Neural cell (in vitro differentiated cells): ENCODE results near the gene NHS. TPM values are rescaled to one million over a fixed set of nuclear protein-coding genes. Genes with fewer than 3 reads are reported as not detected.

Experiments used
- H2AFZ ChIP-seq: fragments of 200-600, 300-800 bp; sonication (generic), shearing (Covaris generic); 2 replicates; pipeline ENCODE4 v1.6.0; 2014; ENCODE audit warnings: low read depth, mild to moderate bottlenecking, antibody characterized with exemption, low read length, moderate library complexity
- H3F3A ChIP-seq: fragments of 200-600 bp; shearing (Covaris generic); 2 replicates; pipeline ENCODE4 v1.6.1; 2016; ENCODE audit warnings: mild to moderate bottlenecking, moderate library complexity, mixed read lengths, antibody characterized with exemption, low read length; ENCODE audit not compliant: insufficient read depth, poor library complexity, severe bottlenecking
- H3K27ac ChIP-seq: fragments of 200-600, 300-800 bp; sonication (generic), shearing (Covaris generic); 2 replicates; pipeline ENCODE4 v1.5.1; 2014; ENCODE audit warnings: mild to moderate bottlenecking, low read length, moderate library complexity
- H3K27me3 ChIP-seq: fragments of 300-800, 200-600 bp; sonication (generic), shearing (Covaris generic); 2 replicates; pipeline ENCODE4 v1.6.0; 2014; ENCODE audit warnings: mild to moderate bottlenecking, low read depth, low read length, moderate library complexity; ENCODE audit not compliant: insufficient read depth
- H3K36me3 ChIP-seq: fragments of 300-800, 200-600 bp; sonication (generic), shearing (Covaris generic); 2 replicates; pipeline ENCODE4 v1.5.1; 2014; ENCODE audit warnings: mild to moderate bottlenecking, antibody characterized with exemption, low read length, moderate library complexity; ENCODE audit not compliant: insufficient read depth
- H3K4me2 ChIP-seq: fragments of 300-800, 200-600 bp; sonication (generic), shearing (Covaris generic); 2 replicates; pipeline ENCODE4 v1.6.0; 2014; ENCODE audit warnings: mild to moderate bottlenecking, low read length
- H3K4me3 ChIP-seq: fragments of 300-800, 200-600 bp; sonication (generic), shearing (Covaris generic); 2 replicates; pipeline ENCODE4 v1.5.1; 2014; ENCODE audit warnings: mild to moderate bottlenecking, low read length, moderate library complexity
- H3K79me2 ChIP-seq: fragments of 200-600 bp; shearing (Covaris generic); replicated peaks from 2 replicates; pipeline ENCODE4 v1.6.0; 2014; ENCODE audit warnings: mild to moderate bottlenecking, low read length, moderate library complexity; ENCODE audit not compliant: insufficient read depth
- H3K9ac ChIP-seq: fragments of 300-800, 200-600 bp; sonication (generic), shearing (Covaris generic); 2 replicates; pipeline ENCODE4 v1.6.1; 2016; ENCODE audit warnings: mild to moderate bottlenecking, low read length, mixed read lengths
- H3K9me2 ChIP-seq: fragments of 200-600 bp; shearing (Covaris generic); 2 replicates; pipeline ENCODE4 v1.6.1; 2016; ENCODE audit warnings: mild to moderate bottlenecking, low read length, mixed read lengths; ENCODE audit not compliant: insufficient read depth
- H3K9me3 ChIP-seq: fragments of 200-600, 300-800 bp; sonication (generic), shearing (Covaris generic); 2 replicates; pipeline ENCODE4 v1.6.1; 2016; ENCODE audit warnings: mild to moderate bottlenecking, mixed run types, low read length, moderate library complexity, mixed read lengths
- H4K20me1 ChIP-seq: fragments of 200-600 bp; shearing (Covaris generic); 2 replicates; pipeline ENCODE4 v1.6.1; 2016; ENCODE audit warnings: mild to moderate bottlenecking, mixed run types; ENCODE audit not compliant: insufficient read depth
- EP300 ChIP-seq: fragments of 450-650 bp; conservative IDR thresholded peaks from 2 replicates; pipeline ENCODE4 v1.6.1; 2014; ENCODE audit warnings: antibody characterized with exemption, mild to moderate bottlenecking, moderate library complexity; ENCODE audit not compliant: poor library complexity, severe bottlenecking
- EZH2 ChIP-seq: fragments of 200-600, 300-800 bp; shearing (Covaris generic), sonication (generic); IDR thresholded peaks from 2 replicates; pipeline ENCODE4 v1.6.1; 2014; ENCODE audit warnings: antibody characterized with exemption, low read length, borderline replicate concordance, mild to moderate bottlenecking; ENCODE audit not compliant: insufficient read depth, poor library complexity, severe bottlenecking
- MXI1 ChIP-seq: fragments of 450-650 bp; conservative IDR thresholded peaks from 2 replicates; pipeline ENCODE4 v1.6.1; 2014; ENCODE audit warnings: antibody characterized with exemption, mild to moderate bottlenecking; ENCODE audit not compliant: poor library complexity, severe bottlenecking
- POLR2AphosphoS5 ChIP-seq: IDR thresholded peaks from 2 replicates; pipeline ENCODE4 v1.6.1; 2012
- RAD21 ChIP-seq: fragments of 450-650 bp; conservative IDR thresholded peaks from 2 replicates; pipeline ENCODE4 v1.6.1; 2014; ENCODE audit warnings: antibody characterized with exemption, mild to moderate bottlenecking, moderate library complexity
- SMC3 ChIP-seq: fragments of 450-650 bp; conservative IDR thresholded peaks from 2 replicates; pipeline ENCODE4 v1.6.1; 2014; ENCODE audit warnings: antibody characterized with exemption, mild to moderate bottlenecking, moderate library complexity; ENCODE audit not compliant: poor library complexity
- TAF1 ChIP-seq: IDR thresholded peaks from 2 replicates; pipeline ENCODE4 v1.6.1; 2012; ENCODE audit warnings: low read depth
- polyA plus RNA-seq: library from polyadenylated mRNA; depleted of rRNA; stranded (reverse); fragments of >200 nt; gene quantifications from 2 replicates; pipeline ENCODE4 v1.2.3, GENCODE V29; 2014
- TF ChIP-seq, protein P1 (sequence below): fragments of 450-650 bp; IDR thresholded peaks from 2 replicates; pipeline ENCODE4 v1.5.1; 2014; ENCODE audit warnings: antibody characterized with exemption, mild to moderate bottlenecking, moderate library complexity; ENCODE audit not compliant: poor library complexity, severe bottlenecking
- TF ChIP-seq, protein P2 (sequence below): IDR thresholded peaks from 2 replicates; pipeline ENCODE4 v1.6.1; 2012; ENCODE audit warnings: borderline replicate concordance

The NHS gene
- polyA plus RNA-seq, 1 donor from 2014 or later: 1.9 TPM

DNA sequence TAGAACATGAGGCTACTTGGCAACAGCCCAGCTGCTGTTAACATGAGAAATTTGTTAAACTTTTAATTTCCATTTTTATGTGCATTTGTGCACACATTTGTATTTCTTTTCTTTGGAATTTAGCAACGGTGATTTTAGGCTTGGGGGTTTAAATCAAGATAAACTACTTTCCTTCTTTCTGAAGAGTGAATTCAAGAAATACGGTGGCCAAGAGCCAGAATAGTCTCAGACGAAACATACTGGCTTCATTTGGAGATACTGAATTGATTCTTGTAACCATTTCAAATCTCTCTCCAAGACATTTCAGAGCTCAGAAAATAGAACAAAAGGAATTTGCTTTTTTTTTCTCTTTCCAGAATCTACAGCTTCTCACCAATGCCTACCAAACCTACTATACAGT, 228.2 kb downstream of the NHS start:
- H3K36me3 ChIP-seq: no peaks in the 10 kb centered on the region
- no peaks in the 10 kb centered on the region for H3K27me3 ChIP-seq
- no peak overlapping the region for H3K27ac ChIP-seq
- H3K9ac ChIP-seq: no peak overlapping the region
- H4K20me1 ChIP-seq: no peaks in the 10 kb centered on the region
- no peaks in the 10 kb centered on the region for H3F3A ChIP-seq
- no peak overlapping the region for H3K4me3 ChIP-seq
- H3K4me2 ChIP-seq: no peak overlapping the region
- no peaks in the 10 kb centered on the region for H3K9me3 ChIP-seq
- no peaks in the 10 kb centered on the region for H3K9me2 ChIP-seq
- no peaks in the 10 kb centered on the region for H3K79me2 ChIP-seq
- TF ChIP-seq RAD21: no peak
- TF ChIP-seq SMC3: no peak
- TF ChIP-seq POLR2AphosphoS5: no peak
- no peak for TF ChIP-seq TAF1
- H2AFZ ChIP-seq: no peak overlapping the region

DNA sequence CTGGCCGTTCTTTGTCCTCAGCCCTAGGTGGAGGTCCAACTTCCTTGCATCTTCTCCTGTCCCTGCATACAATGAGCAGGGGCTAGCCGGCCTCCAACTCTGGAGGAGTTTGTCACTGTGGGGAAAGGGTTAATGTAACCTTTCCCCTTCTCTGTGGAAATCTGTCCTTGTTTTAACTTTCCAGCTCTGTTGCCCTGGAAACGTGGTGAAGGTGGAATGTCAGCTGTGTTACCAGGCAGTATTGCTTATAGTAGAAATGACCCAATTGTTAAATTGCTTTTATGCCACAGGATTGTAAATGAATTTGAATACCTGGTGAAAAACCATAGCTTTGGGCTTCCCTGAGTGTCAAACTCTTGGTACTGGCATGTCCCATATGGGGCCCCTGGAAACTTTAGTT, 230.7 kb downstream of the NHS start:
- Histone ChIP-seq H3F3A (no peaks in the 10 kb centered on the region), H3K27ac (no peak overlapping the region), H3K27me3 (no peaks in the 10 kb centered on the region), H2AFZ (no peak overlapping the region), H3K79me2 (no peaks in the 10 kb centered on the region), H3K4me2 (no peak overlapping the region), H4K20me1 (no peaks in the 10 kb centered on the region), H3K9me3 (no peaks in the 10 kb centered on the region), H3K36me3 (no peaks in the 10 kb centered on the region), H3K9ac (no peak overlapping the region), H3K4me3 (no peak overlapping the region), H3K9me2 (no peaks in the 10 kb centered on the region)
- TF ChIP-seq POLR2AphosphoS5 (no peak), MXI1 (no peak), SMC3 (no peak), TAF1 (no peak), EP300 (no peak), EZH2 (no peak), RAD21 (no peak)
- TF ChIP-seq, protein P1, sequence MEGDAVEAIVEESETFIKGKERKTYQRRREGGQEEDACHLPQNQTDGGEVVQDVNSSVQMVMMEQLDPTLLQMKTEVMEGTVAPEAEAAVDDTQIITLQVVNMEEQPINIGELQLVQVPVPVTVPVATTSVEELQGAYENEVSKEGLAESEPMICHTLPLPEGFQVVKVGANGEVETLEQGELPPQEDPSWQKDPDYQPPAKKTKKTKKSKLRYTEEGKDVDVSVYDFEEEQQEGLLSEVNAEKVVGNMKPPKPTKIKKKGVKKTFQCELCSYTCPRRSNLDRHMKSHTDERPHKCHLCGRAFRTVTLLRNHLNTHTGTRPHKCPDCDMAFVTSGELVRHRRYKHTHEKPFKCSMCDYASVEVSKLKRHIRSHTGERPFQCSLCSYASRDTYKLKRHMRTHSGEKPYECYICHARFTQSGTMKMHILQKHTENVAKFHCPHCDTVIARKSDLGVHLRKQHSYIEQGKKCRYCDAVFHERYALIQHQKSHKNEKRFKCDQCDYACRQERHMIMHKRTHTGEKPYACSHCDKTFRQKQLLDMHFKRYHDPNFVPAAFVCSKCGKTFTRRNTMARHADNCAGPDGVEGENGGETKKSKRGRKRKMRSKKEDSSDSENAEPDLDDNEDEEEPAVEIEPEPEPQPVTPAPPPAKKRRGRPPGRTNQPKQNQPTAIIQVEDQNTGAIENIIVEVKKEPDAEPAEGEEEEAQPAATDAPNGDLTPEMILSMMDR: no peak
- TF ChIP-seq, protein P2, sequence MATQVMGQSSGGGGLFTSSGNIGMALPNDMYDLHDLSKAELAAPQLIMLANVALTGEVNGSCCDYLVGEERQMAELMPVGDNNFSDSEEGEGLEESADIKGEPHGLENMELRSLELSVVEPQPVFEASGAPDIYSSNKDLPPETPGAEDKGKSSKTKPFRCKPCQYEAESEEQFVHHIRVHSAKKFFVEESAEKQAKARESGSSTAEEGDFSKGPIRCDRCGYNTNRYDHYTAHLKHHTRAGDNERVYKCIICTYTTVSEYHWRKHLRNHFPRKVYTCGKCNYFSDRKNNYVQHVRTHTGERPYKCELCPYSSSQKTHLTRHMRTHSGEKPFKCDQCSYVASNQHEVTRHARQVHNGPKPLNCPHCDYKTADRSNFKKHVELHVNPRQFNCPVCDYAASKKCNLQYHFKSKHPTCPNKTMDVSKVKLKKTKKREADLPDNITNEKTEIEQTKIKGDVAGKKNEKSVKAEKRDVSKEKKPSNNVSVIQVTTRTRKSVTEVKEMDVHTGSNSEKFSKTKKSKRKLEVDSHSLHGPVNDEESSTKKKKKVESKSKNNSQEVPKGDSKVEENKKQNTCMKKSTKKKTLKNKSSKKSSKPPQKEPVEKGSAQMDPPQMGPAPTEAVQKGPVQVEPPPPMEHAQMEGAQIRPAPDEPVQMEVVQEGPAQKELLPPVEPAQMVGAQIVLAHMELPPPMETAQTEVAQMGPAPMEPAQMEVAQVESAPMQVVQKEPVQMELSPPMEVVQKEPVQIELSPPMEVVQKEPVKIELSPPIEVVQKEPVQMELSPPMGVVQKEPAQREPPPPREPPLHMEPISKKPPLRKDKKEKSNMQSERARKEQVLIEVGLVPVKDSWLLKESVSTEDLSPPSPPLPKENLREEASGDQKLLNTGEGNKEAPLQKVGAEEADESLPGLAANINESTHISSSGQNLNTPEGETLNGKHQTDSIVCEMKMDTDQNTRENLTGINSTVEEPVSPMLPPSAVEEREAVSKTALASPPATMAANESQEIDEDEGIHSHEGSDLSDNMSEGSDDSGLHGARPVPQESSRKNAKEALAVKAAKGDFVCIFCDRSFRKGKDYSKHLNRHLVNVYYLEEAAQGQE: no peak

DNA sequence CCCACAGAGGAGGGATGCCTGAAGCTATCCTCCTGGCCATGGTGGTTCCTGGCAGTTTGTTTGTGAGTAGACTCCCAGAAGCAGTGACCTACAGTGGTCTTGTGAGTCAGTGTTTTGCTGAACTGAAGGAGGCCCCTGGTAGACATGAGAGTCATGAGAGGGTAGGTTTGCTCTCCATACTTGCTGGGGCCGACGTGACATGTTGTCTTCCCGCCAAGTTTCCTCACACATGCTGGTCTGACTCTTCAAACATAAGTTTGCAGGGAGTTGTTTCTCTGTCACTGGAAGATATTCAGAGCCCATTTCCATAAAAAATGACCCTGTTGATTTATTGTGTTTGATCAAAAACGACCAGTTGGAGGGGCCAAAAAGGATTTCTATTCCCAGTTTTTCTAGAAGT, 231.2 kb downstream of the NHS start:
- no peak overlapping the region for H2AFZ ChIP-seq
- H3K9me3 ChIP-seq: no peaks in the 10 kb centered on the region
- no peak overlapping the region for H3K4me2 ChIP-seq
- TF ChIP-seq MXI1: no peak
- no peak for TF ChIP-seq EZH2
- no peak for TF ChIP-seq TAF1
- no peak for TF ChIP-seq RAD21
- TF ChIP-seq, protein P2: no peak
- no peaks in the 10 kb centered on the region for H3K36me3 ChIP-seq
- H3K9ac ChIP-seq: no peak overlapping the region
- H3K4me3 ChIP-seq: no peak overlapping the region
- H3K27ac ChIP-seq: no peak overlapping the region
- H3K27me3 ChIP-seq: no peaks in the 10 kb centered on the region
- H3K79me2 ChIP-seq: no peaks in the 10 kb centered on the region
- no peaks in the 10 kb centered on the region for H3F3A ChIP-seq
- H4K20me1 ChIP-seq: no peaks in the 10 kb centered on the region
- H3K9me2 ChIP-seq: no peaks in the 10 kb centered on the region
